ENCODE results near the gene SEC63. TPM values are rescaled to one million over a fixed set of nuclear protein-coding genes. Genes with fewer than 3 reads are reported as not detected.

SEC63 gene
- total and polyA plus RNA-seq, 2 experiments from 2014 or later: 38.5 to 190 TPM

GRCh38 chr6:107833136-107833535 lies 124.9 kb downstream of the SEC63 start:
- no peaks in the 10 kb centered on the region for H3K9me2 ChIP-seq (ENCODE audit: insufficient read depth)
- H2AFZ ChIP-seq: no peak overlapping the region
- H3K9ac ChIP-seq: no peak overlapping the region
- no peak overlapping the region for H3K4me2 ChIP-seq (ENCODE audit: unreplicated experiment)
- TF ChIP-seq EZH2 (IDR thresholded peaks at IDR 0.05; ENCODE audit: insufficient read depth, poor library complexity, severe bottlenecking) (no peak), EZH2phosphoT487 (IDR thresholded peaks at IDR 0.05; ENCODE audit: insufficient read depth, low read depth) (no peak)
- H3K4me1 ChIP-seq (ENCODE audit: insufficient read depth): no peaks in the 10 kb centered on the region
- no peaks in the 10 kb centered on the region for H4K20me1 ChIP-seq (ENCODE audit: insufficient read depth)
- no peaks in the 10 kb centered on the region for H3K27me3 ChIP-seq (replicated peaks; ENCODE audit: insufficient read depth)
- no peaks in the 10 kb centered on the region for H3K79me2 ChIP-seq (ENCODE audit: insufficient read depth)
- no peaks in the 10 kb centered on the region for H3K9me3 ChIP-seq (ENCODE audit: low read depth)
- H3K4me3 ChIP-seq: no peak overlapping the region
- in situ Hi-C loops (cut with MboI): no loop called here
- WGBS, 2 experiments (ENCODE audit: low coverage in 1 of 2, low lambda C conversion rate in 2 of 2, missing lambda C conversion rate in 2 of 2): 50 to 59% methylated on average over 7 of the region's 7 CpGs
- H3K36me3 ChIP-seq (ENCODE audit: low read depth): no peaks in the 10 kb centered on the region
- no peaks in the 10 kb centered on the region for H3F3A ChIP-seq (ENCODE audit: insufficient read depth)
- DNase-seq: no peak
- no peak overlapping the region for H3K27ac ChIP-seq

GRCh38 chr6:107832151-107833056 lies 125.6 kb downstream of the SEC63 start:
- Histone ChIP-seq H3K4me1 (ENCODE audit: insufficient read depth) (no peaks in the 10 kb centered on the region), H3K27me3 (replicated peaks; ENCODE audit: insufficient read depth) (no peaks in the 10 kb centered on the region), H4K20me1 (ENCODE audit: insufficient read depth) (no peaks in the 10 kb centered on the region), H3F3A (ENCODE audit: insufficient read depth) (no peaks in the 10 kb centered on the region), H3K4me3 (no peak overlapping the region), H3K9ac (no peak overlapping the region), H2AFZ (no peak overlapping the region), H3K79me2 (ENCODE audit: insufficient read depth) (no peaks in the 10 kb centered on the region), H3K9me3 (ENCODE audit: low read depth) (no peaks in the 10 kb centered on the region), H3K36me3 (ENCODE audit: low read depth) (no peaks in the 10 kb centered on the region), H3K27ac (no peak overlapping the region), H3K4me2 (ENCODE audit: unreplicated experiment) (no peak overlapping the region), H3K9me2 (ENCODE audit: insufficient read depth) (no peaks in the 10 kb centered on the region)
- DNase-seq: no peak
- WGBS, 2 experiments (ENCODE audit: low coverage in 1 of 2, low lambda C conversion rate in 2 of 2, missing lambda C conversion rate in 2 of 2): 78% methylated on average over 10 of the region's 10 CpGs
- in situ Hi-C loops (cut with MboI): no loop called here
- TF ChIP-seq EZH2 (IDR thresholded peaks at IDR 0.05; ENCODE audit: insufficient read depth, poor library complexity, severe bottlenecking): no peak
- TF ChIP-seq EZH2phosphoT487 (IDR thresholded peaks at IDR 0.05; ENCODE audit: insufficient read depth, low read depth): no peak

- Histone ChIP-seq H3K4me3 (no peak overlapping the region), H3K9me2 (ENCODE audit: insufficient read depth) (no peaks in the 10 kb centered on the region), H2AFZ (no peak overlapping the region), H3K27me3 (replicated peaks; ENCODE audit: insufficient read depth) (no peaks in the 10 kb centered on the region), H3K36me3 (ENCODE audit: low read depth) (no peaks in the 10 kb centered on the region), H3K4me1 (ENCODE audit: insufficient read depth) (no peaks in the 10 kb centered on the region), H3K79me2 (ENCODE audit: insufficient read depth) (no peaks in the 10 kb centered on the region), H3K27ac (no peak overlapping the region), H3K9me3 (ENCODE audit: low read depth) (no peaks in the 10 kb centered on the region), H4K20me1 (ENCODE audit: insufficient read depth) (no peaks in the 10 kb centered on the region), H3F3A (ENCODE audit: insufficient read depth) (no peaks in the 10 kb centered on the region), H3K9ac (no peak overlapping the region), H3K4me2 (ENCODE audit: unreplicated experiment) (no peak overlapping the region)
- in situ Hi-C loops (cut with MboI): no loop called here
- DNase-seq: no peak
- TF ChIP-seq EZH2 (IDR thresholded peaks at IDR 0.05; ENCODE audit: insufficient read depth, poor library complexity, severe bottlenecking) (no peak), EZH2phosphoT487 (IDR thresholded peaks at IDR 0.05; ENCODE audit: insufficient read depth, low read depth) (no peak)
- WGBS, 2 experiments (ENCODE audit: low coverage in 1 of 2, low lambda C conversion rate in 2 of 2, missing lambda C conversion rate in 2 of 2): 29 to 34% methylated on average over 2 of the region's 2 CpGs
Measured at GRCh38 chr6:107830060-107830459, 127.9 kb downstream of the SEC63 start.

- Histone ChIP-seq H2AFZ (no peak overlapping the region), H3K9me2 (ENCODE audit: insufficient read depth) (no peaks in the 10 kb centered on the region), H3K4me1 (ENCODE audit: insufficient read depth) (no peaks in the 10 kb centered on the region), H3K9me3 (ENCODE audit: low read depth) (no peaks in the 10 kb centered on the region), H3K36me3 (ENCODE audit: low read depth) (no peaks in the 10 kb centered on the region), H3K27ac (no peak overlapping the region), H3K4me3 (no peak overlapping the region), H3K9ac (no peak overlapping the region), H3K27me3 (replicated peaks; ENCODE audit: insufficient read depth) (peaks cover 14% of the 10 kb centered on the region; the same call in 1 of the 2 replicates), H4K20me1 (ENCODE audit: insufficient read depth) (no peaks in the 10 kb centered on the region), H3F3A (ENCODE audit: insufficient read depth) (no peaks in the 10 kb centered on the region), H3K79me2 (ENCODE audit: insufficient read depth) (no peaks in the 10 kb centered on the region), H3K4me2 (ENCODE audit: unreplicated experiment) (no peak overlapping the region)
- in situ Hi-C loops (cut with MboI): no loop called here
- WGBS, 2 experiments (ENCODE audit: low coverage in 1 of 2, low lambda C conversion rate in 2 of 2, missing lambda C conversion rate in 2 of 2): 65 to 70% methylated on average over 7 of the region's 7 CpGs
- DNase-seq: no peak
- no peak for TF ChIP-seq EZH2 (IDR thresholded peaks at IDR 0.05; ENCODE audit: insufficient read depth, poor library complexity, severe bottlenecking)
- no peak for TF ChIP-seq EZH2phosphoT487 (IDR thresholded peaks at IDR 0.05; ENCODE audit: insufficient read depth, low read depth)
Measured at GRCh38 chr6:107827541-107827940, 130.5 kb downstream of the SEC63 start.
